Ramos (cell line): ENCODE data around the gene WASHC2C.
"Not testable (repeated sequence)": the region's sequence is repeated elsewhere in the genome, so short reads cannot be mapped to it uniquely, and the experiment has no call there.

Experiments used
- in situ Hi-C: fragments of 300-500 bp; cut with MboI; formaldehyde crosslinking; loops from one replicate; pipeline ENCODE4 v1.14.3; 2022; ENCODE audit warnings: low sequenced_read_pairs; ENCODE audit not compliant: unreplicated experiment

The WASHC2C gene

GRCh38 chr10:45726703-45727420 lies at the start of gene WASHC2C:
Gene WASHC2C, plus strand, starts transcription at chr10:45727266. Its CDS starts 52 bp downstream, at chr10:45727318.
- in situ Hi-C loops, result not testable (repeated sequence)

GRCh38 chr10:45678467-45678866 lies 48.6 kb upstream of the WASHC2C start:
- in situ Hi-C loops, result not testable (repeated sequence)

- in situ Hi-C loops, result not testable (repeated sequence)
Measured at GRCh38 chr10:45710200-45710796, 16.8 kb upstream of the WASHC2C start.

DNA sequence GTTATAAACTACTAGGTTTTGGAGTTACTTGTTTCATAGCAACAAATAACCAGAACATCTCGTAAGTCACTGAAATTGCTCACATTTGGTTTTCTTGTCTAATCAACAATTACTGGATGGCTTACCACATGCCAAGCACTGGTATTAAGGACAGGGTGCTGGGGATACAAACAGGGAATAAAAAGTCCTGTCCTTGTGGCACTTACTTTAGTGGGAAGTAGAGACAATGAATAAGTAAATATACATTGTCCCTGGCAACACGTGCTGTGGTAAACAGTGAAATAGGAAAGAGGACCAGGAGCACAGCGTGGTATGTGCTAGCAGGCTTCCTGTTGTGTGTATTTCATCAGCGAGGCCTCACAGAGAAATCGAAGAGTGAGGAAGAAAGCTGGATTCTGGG lies 15.8 kb upstream of the WASHC2C start:
- in situ Hi-C loops, result not testable (repeated sequence)

- in situ Hi-C loops, result not testable (repeated sequence)
Measured at GRCh38 chr10:45717053-45717452, 10.0 kb upstream of the WASHC2C start.

DNA sequence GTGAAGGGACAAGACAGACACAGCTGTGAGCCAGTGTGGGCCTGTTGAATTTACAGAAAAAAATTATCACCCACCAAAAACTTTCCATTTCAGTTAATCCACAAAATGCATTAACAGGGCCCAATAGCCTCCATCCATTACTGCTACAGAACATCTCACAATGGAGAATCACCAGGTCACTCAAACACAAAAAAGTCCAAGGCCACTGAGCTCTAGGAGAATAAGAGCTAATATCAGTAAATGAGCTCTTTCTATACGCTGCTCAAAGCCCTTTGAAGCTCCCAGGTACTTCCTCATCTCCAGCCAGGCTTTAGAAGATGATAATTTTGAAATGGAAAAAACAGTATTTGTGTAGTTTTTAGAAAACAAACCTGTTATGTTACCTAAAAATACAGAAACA lies 9.4 kb upstream of the WASHC2C start:
- in situ Hi-C loops, result not testable (repeated sequence)

GRCh38 chr10:45721503-45721902 lies 5.6 kb upstream of the WASHC2C start:
- in situ Hi-C loops, result not testable (repeated sequence)

DNA sequence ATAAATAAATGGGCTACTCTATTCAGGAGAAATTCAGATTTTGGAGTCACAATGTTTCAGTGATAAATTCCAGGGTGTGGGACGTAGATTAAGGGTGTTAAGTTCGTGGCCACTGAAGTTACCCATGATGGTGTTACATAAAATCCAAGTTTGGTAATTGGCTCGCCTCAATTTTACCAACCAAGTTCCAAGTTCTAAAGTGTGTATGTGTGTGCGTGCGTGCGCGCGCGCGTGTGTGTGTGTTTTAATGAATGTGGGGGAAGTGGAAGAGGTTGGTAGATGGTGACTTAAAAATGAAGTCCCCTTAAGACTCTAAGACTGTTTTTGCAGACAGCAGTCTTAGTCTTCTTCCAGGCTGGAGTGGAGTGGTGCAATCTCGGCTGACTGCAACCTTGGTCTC lies 3.2 kb upstream of the WASHC2C start:
- in situ Hi-C loops, result not testable (repeated sequence)

DNA sequence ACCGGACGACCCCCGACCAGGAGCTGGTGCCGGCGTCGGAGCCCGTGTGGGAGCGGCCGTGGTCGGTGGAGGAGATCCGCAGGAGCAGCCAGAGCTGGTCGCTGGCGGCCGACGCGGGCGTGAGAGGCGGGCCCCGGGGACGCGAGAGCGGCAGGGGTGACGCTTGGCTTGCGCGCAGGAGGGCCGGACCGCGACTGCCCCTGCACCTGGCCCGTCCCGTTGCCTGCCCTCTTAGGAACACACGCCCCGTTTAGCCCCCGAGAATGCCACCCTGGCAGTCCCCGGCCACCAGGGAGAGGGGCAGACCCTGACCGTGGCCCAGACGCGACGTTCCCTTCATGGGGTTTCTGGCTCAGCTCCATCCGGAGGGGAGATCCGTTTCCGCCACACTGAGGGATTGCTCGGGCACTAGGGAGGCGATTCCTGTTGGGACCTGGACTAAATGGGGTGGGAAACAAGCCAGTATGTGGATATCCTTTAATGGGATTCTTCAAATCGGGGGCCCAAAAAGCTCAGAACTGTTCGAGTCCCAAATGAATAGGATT lies 427 bp downstream of the WASHC2C start:
- in situ Hi-C loops, result not testable (repeated sequence)

GRCh38 chr10:45734449-45734848 lies 7.4 kb downstream of the WASHC2C start:
- in situ Hi-C loops, result not testable (repeated sequence)

GRCh38 chr10:45734867-45735266 lies 7.8 kb downstream of the WASHC2C start:
- in situ Hi-C loops, result not testable (repeated sequence)

GRCh38 chr10:45741559-45741958 lies 14.5 kb downstream of the WASHC2C start:
- in situ Hi-C loops, result not testable (repeated sequence)

DNA sequence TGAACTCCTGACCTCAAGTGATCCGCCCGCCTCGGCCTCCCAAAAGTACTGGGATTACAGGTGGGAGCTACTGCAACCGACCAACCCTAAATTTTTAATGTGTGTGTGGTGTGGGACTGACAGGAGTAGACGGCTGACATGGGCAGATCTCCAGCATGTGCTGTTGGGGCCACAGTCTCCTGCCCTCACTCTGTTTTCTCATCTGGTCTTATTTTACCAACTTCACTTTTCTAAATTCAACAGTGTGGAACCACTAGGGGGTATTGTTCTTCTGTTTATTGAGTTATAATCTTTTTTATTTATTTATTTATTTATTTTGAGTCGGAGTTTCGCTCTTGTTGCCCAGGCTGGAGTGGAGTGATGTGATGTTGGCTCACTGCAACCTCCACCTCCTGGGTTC lies 14.9 kb downstream of the WASHC2C start:
- in situ Hi-C loops, result not testable (repeated sequence)

DNA sequence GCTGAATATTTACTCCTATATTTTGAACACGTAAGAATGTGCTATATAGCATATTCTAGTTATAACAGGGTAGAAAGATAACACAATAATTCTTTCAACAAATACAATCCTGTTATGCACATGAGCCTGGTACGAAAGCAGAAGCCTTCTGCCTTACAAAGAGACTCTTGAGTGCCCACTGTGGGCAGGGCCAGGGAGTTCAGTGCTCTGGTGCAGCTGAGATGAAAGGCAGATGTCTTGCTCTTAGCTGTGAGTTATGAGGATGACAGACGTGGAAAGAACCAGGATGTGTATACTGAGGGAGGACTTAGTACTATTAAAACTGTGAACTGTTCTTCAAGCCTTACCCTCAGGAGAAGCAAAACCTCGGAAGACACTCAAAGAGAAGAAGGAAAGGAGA lies 24.1 kb downstream of the WASHC2C start:
- in situ Hi-C loops, result not testable (repeated sequence)

DNA sequence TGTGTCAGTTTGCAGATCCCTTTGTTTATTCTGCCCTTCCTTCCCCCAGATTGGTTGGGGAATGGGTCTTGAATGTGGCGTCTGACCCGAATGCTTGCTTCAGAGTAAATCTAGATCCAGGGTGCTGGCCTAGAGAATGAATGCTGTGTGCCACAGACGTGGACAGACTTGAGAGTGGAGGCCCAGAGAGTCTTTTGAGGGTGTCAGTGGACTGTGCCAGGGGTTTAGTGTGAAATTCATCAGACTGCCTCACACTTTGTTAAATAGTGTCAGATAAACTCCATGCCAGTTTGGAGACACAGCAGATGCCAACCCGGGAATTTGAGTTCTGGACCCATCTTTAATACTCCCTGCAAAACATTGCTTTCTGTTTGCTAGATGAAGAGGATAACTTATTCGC lies 25.1 kb downstream of the WASHC2C start:
- in situ Hi-C loops, result not testable (repeated sequence)

GRCh38 chr10:45753979-45754495 lies 27.0 kb downstream of the WASHC2C start:
- in situ Hi-C loops, result not testable (repeated sequence)

GRCh38 chr10:45755083-45755482 lies 28.0 kb downstream of the WASHC2C start:
- in situ Hi-C loops, result not testable (repeated sequence)

GRCh38 chr10:45756065-45756464 lies 29.0 kb downstream of the WASHC2C start:
- in situ Hi-C loops, result not testable (repeated sequence)

- in situ Hi-C loops, result not testable (repeated sequence)
Measured at GRCh38 chr10:45757661-45758396, 30.8 kb downstream of the WASHC2C start.

DNA sequence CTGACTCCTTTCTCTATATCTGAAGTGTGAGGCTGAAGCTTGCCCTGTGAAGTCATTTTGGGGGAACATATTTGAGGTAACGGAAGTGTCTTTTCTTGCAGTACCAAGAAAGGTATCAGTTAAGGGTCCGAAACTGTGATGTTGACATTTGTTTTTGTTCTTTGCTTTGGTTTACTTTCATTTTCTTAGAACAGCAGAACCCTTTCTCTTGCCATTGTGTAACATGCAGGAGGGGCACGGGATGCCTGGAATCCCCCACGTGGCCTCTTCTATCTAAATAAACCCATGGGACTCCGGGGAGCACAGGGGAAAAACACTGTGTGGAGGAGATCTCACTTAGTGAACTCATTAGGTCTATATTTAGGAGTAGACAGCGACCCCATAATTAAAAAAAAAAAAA lies 34.6 kb downstream of the WASHC2C start:
- in situ Hi-C loops, result not testable (repeated sequence)

DNA sequence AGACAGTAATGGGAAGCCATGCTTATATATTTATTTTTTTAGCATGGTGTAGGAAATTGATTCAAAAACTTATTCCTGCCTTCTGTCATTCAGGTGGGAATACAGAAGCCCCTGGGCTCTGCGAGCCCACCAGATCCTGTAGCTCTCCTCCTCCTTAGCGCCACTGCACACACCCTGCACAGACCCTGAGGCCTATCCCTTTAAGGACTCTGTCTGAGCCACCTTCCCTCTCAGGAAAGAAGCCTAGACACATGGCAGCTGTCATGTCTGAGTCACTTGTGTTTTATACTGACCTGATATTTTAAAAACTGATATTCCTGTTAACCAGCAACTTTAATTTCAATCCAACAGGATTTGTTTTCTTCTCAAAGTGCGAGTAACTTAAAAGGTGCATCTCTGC lies 36.0 kb downstream of the WASHC2C start:
- in situ Hi-C loops, result not testable (repeated sequence)
